DMS 273 treated with DMSO at 0.1 percent for 48 hours (cell line): ENCODE data around the gene KRTAP4-8.
"Not testable (repeated sequence)": the region's sequence is repeated elsewhere in the genome, so short reads cannot be mapped to it uniquely, and the experiment has no call there.

Experiments used
- DNase-seq: peaks from one replicate; lab custom pipeline; 2025; lab: John Stamatoyannopoulos, UW

The KRTAP4-8 gene

DNA sequence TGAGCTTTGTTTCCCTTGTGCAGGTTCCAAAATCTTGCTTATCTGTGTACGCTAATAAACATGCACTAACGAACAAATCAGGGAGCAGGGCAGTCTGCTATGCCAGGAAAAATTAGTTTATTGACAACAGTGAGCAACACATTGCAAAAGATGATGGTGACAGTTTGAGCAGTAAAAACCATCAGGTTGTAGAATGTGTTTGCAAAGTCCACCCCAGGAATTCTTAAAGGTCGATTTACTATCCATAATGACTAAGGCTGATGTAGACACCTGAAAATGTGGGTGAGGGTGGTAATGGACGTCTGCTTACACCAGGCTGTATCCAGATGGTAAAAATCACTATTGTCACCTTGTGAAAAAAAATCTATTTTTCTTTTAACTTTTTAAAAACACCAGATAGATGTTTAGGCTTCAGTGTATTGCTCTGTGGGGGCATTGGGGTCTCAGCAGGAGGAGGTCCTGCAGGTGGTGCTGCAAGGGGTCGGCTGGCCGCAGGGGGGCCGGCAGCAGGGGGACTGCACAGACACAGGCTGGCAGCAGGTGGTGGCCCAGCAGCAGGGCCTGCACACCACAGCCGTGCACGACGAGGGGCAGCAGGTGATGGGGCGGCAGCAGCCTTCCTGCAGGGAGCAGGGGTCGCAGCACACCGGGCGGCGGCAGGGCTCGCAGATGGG is 32.8 kb downstream of the KRTAP4-8 start:
- DNase-seq = not testable (repeated sequence)

DNA sequence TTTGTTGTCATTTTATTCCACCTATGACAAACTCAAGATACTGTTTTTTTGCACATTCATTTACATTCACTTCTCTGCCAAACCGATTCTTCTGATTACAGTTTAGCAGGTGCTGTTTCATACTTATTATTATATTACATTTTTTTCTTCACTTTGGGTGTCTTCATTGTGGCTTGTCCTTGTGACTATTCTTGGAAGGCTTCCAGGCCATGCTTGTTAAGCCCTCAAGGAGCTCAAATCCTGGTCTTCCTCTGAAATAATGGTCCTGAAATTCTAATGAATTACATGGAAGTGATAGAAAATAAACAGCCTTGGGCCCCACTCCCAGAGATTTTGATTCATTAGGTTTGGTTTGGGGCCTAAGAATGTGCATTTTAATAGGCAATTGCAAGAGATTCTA is 33.6 kb downstream of the KRTAP4-8 start:
- no peak for DNase-seq

DNA sequence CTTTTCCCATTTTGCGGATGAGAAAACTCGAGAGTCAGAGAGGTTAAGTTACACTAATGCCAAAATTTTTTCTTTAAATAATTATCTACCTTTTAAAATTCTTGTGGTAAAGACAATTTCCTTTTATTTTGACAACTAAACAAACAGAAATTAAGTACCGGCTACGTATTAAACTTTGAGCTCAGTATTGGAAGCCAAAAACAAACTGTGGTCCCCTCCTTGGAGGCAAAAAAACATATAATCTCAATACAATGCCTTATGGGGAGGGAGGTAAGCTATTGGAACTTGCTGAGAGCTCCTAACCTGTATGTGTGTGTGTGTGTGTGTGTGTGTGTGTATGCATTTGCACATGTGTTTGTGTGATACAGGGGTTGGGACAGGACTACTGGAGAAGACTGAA is 34.5 kb downstream of the KRTAP4-8 start:
- DNase-seq = no peak

DNA sequence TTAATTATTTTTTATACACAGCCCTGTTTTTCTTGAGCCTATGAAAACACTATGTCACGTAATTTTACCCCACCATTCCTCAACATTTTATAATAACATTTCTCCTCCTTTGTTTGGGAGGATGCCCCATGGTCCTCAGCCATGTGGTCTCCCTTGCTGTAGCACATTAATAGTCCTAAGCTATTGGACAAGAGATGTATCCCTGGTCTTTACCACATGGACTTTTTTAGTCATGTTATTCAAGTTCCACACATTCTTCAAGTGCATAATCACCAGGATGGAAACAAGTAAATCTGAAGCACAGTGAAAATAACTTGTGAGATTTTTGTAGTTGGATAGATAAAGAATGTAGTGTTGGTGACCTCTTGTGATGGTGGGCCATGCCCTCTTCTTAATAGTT is 36.0 kb downstream of the KRTAP4-8 start:
- no peak for DNase-seq

DNA sequence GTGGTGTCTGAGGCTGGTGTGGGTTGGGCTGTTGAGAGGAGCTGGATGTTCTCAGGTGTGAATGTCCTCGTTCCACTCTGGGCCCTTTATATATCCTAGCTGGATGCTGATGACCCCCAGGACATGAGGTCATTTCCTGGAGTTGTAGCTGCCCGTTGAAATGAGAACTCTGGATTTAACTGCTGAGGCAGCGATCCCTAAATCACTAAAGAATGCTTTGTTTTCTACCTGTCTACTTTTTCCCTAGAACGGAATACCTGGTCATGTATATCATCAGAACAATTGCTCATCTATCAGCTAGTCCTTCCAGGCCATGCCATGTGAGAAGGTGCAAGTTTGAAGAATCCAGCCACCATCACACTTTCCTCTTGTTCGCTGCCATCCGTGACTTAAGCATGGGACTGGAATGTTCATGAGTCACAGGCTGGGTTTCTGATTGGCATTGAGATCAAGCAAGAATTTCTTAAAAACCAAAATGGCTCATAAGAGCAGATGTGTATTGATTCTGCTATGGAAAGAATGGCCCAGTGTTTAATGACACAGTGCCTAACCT is 37.8 kb downstream of the KRTAP4-8 start, which contains the start of gene KRTAP2-3:
Gene KRTAP2-3 (minus strand): TSS at position 63 of the 553 bp plus-strand sequence. CDS start 64 bp downstream, outside the sequence.
- DNase-seq = no peak

DNA sequence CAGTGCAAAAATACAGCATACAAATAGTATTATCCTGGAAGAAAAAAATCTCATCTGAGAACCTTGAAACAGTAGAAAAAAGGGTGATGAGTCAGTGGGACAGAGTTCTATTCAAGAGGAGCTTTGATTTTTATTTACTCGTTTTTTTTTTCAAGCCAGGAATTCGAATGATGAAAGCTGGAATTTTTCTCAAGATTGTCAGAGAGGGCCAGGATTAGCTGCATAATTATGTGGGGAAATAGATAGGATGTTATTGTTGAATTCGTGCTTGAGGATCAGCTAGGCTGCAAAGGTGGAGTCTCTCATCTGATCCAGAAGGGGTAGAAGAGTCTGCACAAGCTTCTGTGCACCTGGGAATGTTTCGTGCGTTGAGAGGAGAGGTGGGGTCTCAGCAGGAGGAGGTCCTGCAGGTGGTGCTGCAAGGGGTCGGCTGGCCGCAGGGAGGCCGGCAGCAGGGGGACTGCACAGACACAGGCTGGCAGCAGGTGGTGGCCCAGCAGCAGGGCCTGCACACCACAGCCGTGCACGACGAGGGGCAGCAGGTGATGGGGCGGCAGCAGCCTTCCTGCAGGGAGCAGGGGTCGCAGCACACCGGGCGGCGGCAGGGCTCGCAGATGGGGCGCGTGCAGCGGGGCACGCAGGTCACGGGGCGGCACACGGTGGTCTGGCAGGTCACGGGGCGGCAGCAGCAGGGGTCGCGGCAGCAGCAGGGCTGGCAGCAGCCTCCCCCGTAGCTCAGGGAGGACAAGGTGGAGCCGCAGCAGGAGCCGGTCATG is 38.5 kb downstream of the KRTAP4-8 start:
- not testable (repeated sequence) for DNase-seq

DNA sequence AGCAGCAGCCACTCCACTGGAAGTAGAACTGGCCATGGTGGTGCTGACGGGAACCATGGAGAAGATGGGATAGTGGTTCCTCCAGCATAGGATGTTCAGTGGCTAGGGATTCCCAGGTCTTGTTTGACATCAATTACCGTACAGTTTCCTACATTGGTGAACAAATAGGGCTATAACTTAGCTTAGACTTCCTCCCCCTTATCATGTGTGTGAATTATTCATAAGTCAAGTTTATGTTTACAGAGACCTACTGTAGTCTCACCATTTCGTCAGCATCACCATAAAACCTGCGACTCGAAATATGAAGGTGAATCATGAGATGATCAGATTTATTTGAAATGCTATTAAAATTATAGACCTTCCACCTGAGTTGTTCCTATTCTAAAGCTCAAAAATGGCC is 39.2 kb downstream of the KRTAP4-8 start:
- no peak for DNase-seq

DNA sequence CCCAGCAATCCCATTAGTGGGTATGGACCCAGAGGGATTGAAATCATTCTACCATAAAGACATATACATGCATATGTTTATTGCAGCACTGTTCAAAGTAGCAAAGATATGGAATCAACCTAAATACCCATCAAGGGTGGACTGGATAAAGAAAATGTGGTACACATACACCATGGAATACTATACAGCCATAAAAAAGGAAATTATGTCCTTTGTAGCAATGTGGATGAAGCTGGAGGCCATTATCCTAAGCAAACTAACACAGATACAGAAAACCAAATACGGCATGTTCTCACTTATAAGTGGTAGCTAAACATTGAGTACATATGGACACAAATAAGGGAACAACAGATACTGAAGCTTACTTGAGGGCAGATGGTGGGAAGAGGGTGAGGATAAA is 40.4 kb downstream of the KRTAP4-8 start:
- no peak for DNase-seq

DNA sequence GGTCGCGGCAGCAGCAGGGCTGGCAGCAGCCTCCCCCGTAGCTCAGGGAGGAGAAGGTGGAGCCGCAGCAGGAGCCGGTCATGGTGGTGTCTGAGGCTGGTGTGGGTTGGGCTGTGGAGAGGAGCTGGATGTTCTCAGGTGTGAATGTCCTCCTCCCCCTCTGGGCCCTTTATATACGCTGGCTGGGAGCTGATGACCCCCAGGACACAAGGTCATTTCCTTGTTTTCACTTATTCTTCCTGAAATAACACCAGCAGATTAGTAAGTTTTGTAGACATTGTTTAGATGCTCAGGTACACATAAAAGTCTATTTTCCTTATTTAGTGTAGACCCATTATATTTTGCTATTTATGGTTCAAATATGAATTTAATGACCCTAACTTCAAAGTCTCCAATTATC is 42.8 kb downstream of the KRTAP4-8 start, which contains the start of gene KRTAP2-2:
Gene KRTAP2-2 (minus strand): TSS at position 101 of the 400 bp plus-strand sequence. CDS start 19 bp downstream, at position 82.
- DNase-seq = not testable (repeated sequence)

DNA sequence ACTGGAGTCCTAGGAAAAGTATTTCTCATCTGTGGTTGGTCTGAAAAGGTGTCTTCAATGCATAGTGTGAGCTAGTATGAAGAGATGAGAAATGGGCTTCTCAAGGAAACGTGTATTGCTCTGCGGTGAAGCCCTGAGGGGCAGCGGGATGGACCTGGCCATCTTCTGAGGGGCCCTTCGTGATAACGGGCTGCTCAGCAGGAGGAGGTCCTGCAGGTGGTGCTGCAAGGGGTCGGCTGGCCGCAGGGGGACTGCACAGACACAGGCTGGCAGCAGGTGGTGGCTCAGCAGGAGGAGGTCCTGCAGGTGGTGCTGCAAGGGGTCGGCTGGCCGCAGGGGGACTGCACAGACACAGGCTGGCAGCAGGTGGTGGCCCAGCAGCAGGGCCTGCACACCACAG is 43.4 kb downstream of the KRTAP4-8 start:
- not testable (repeated sequence) for DNase-seq

DNA sequence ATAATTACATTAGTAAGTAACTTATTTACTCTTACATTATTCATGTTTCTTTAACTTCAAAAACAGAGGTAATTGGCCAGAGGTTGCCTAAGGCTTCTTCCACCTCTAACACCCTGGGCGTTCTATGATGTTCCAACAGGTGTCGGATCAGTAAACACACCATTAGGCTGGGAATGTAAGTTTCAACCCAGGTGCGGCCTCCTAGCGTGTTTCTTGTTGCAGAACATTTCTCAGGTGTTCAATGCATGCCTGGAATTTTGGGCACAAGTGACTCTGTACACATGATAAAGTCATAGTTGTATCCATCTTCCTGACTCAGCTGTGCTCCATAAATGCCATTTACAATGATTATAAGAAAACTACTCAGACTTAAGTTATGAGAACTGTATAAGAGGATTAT is 43.9 kb downstream of the KRTAP4-8 start:
- DNase-seq = no peak

DNA sequence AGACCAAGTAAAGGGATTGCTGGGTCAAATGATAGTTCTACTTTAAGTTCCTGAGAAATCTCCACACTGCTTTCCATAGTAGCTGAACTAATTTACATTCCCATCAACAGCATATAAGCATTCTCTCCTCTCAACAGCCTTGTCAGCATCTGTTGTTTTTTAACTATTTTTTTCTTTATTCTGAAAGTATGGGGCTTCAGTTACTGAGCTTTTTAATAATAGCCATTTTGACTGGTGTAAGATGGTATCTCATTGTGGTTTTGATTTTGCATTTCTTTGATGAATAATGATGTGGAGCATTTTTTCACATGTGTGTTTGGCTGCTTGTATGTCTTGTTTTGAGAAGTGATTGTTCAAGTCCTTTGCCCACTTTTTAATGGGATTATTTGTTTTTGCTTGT is 45.4 kb downstream of the KRTAP4-8 start:
- no peak for DNase-seq

DNA sequence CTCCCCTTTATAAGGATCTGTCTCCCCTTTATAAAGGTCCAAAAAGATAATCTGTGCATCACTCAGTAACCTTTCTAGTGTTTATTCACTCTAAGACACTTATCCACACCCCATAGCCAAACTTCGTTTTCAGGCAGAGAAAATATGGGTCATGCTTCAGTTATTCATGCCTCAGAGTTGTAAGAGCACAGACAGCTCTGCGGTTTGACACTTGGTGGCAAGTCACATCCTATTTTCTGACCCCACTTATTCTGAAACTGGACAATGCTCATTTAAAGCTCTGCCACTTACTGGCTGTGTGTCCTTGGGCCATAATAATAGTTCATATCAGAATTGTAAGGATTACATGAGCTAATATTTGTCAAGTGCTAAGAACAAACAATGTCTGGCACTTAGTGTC is 48.8 kb downstream of the KRTAP4-8 start:
- DNase-seq = no peak

DNA sequence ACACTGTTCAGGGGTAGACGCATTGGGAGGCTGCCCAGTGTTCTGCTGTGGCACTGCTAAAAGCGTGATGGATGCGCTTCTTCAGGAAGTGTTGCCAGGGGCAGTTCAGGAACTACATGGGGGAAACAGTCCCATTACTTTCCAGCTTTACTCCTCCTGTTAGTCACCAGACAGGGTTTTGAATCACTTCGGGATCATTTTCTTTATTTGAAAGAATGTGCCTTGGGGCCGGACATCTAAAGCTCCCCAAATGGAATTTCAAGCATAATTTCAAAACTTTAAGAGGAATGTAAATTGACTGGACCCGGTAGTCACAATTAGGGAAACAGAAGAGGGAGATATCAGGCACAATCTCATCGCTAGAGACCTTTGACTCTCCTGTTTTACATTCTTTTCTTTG is 49.5 kb downstream of the KRTAP4-8 start:
- DNase-seq = no peak
